Stimulated activated CD8-positive, alpha-beta memory T cell treated with anti-CD3 and anti-CD28 coated beads, Interleukin-15, amount 100 ng/mL, for 1 hour (primary cell): Measurements from ENCODE around the gene TLCD4.
"Not testable (repeated sequence)": the region's sequence is repeated elsewhere in the genome, so short reads cannot be mapped to it uniquely, and the experiment has no call there.

Source experiments
- DNase-seq: peaks from one replicate; pipeline ENCODE4 v3.0.0-alpha.2; 2020; ENCODE audit warnings: low read depth

The TLCD4 gene

GRCh38 chr1:95154096-95154495 is 36.9 kb downstream of the TLCD4 start:
- no peak for DNase-seq

GRCh38 chr1:95165569-95165968 is 48.4 kb downstream of the TLCD4 start:
- DNase-seq: not testable (repeated sequence)
